GM19099 (cell line): ENCODE data around the gene GPRIN2.

Experiments used
- POLR2A ChIP-seq: IDR thresholded peaks from 3 replicates; pipeline ENCODE4 v1.6.1; 2011; ENCODE audit warnings: low read depth; ENCODE audit not compliant: insufficient read length; ENCODE audit errors: extremely low read depth

Gene GPRIN2

DNA sequence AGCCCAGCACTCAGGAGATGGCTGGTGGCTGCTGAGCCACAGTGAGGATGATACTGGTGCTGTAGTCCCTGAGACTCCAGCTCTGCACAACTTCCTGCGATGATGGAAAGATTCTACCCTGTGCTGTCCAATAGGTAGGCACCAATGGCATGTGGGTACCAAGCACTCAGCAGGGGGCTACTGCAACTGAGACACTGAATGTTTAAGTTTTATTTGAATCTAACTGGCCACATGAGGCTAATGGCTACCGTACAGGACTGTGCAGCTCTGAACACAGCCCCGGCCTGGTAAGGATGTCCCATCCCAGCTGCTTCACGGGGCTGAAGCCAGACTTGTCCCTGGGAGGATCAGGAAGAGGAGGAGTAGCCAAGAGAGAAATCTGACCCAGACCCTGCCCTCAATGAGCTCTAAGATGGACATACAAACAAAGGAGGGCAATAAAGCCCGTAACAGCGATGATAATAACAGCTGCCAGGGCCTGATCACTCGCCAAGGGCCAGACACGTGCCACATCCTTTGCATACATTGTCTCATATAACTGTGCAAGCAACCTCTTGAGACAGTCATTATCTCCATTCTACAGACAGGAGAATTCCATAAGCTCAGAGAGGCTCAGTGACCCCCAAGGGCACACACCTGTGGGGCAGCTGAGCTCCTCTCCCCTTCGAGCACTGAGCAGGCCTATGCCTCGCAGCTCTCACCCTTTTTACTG is 3.8 kb downstream of the GPRIN2 start:
- TF ChIP-seq POLR2A = no peak

DNA sequence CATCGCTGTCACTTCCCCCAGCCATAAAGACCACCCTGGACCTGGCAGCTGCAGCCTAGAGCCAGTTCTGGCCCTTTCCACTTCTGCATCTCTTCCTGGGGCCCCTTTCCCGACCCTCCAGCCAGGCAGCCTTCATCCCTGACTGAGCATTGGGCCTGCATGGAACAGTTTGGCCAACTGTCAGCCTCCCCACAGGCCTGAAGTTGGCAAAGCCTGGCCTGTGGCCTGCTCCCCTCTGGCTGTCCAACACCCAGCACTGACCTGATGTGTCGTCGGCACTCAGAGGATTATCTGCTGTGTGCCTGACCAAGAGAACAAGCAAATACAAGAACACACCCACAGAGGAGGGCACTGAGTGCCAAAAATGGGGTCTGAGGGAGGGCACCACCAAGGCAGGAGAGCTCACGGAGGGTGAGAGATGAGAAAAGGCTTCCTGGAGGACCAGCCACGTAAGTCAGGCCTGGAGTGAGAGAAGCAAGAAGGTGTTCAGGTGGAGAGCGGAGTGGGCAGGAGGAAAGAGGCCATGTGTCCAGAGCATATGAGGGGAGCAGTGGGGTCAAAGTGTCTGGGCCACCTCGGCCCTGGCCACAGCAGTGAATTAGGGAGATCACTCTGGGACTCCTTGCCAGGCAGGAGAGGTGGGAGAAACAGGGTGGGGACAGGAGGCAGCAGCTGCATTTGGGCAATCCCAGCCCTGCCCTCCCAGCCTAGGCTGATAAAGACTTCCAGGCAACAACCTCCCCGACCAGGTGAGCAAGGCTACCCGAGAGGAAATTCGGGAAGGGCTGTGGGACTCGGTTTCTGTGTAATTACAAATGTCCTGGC is 4.5 kb downstream of the GPRIN2 start:
- TF ChIP-seq POLR2A = no peak

DNA sequence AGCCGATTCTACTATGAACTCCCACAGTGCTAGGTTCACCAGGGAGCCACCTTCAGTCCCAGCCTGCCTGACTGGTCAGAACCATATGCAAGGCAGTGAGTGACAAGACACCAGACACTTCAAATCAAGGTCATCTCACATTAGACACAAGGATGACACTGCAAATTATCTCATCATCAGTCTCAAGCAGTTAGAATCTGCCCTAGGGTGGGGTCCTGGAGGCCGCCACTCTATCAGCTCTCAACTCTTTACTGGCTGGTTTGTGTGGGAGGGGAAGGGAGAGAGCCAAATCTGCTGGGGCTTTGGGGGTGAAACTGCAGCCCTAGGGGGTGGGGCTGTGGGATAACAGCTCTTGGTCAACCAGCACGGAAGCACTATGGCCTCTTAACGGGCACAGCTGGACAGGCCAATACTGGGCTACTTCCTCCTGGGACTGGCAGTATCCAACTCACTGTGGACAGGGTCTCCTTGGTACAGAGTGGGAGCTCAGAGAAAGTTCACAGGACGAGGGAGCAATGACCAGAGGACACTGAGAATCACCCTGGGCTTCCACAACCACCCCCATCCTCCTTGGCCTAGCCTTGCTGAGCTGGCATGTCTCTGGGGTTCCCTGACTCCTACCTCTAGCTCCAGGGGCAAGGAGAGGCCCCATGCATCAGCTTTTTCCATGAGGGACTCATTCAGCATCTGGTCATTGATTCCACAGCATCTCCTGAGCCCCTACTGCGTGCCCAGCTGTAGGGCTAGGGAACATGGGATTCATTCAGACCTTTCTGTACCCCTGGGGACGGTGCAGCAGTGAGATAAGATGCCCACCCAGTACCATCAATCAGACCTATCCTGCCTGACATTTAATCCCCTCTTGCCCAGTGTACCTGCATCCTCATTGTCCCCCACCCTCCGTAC is 5.4 kb downstream of the GPRIN2 start:
- TF ChIP-seq POLR2A = no peak

DNA sequence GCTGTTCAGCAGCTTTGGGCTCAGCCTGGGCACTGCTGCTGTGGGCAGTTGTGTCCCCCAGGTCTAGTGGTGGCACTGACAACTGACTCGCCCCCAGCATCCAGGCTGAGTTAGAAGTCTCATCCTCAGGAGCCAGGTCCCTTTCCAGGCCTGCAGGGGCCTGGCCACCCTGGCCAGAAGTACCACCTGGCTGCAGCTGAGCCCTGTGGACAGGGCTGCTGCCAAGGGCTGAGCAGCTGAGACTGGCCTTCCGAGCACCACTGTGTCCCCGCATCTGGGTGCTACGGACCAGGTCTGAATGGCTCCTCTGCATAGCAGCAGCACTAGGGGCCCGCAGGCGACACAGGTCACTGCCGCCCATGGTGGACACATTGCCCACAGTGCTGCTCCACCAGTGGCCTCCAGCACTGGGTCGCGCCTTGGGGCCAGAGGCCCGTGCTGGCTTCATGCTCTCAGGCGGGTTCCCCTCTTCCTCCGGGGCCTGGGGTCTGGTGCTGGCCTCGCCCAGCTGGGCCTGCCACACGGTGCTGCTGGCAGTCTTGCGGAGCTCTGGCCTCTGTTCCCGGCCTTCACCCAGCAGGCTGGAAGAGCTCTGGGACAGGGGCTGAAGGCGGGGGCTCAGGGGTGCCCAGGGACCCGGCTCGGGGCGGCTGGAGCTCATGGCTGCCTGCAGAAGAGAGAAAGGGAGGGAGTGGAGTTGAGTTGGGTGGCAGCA is 6.2 kb downstream of the GPRIN2 start:
- no peak for TF ChIP-seq POLR2A

DNA sequence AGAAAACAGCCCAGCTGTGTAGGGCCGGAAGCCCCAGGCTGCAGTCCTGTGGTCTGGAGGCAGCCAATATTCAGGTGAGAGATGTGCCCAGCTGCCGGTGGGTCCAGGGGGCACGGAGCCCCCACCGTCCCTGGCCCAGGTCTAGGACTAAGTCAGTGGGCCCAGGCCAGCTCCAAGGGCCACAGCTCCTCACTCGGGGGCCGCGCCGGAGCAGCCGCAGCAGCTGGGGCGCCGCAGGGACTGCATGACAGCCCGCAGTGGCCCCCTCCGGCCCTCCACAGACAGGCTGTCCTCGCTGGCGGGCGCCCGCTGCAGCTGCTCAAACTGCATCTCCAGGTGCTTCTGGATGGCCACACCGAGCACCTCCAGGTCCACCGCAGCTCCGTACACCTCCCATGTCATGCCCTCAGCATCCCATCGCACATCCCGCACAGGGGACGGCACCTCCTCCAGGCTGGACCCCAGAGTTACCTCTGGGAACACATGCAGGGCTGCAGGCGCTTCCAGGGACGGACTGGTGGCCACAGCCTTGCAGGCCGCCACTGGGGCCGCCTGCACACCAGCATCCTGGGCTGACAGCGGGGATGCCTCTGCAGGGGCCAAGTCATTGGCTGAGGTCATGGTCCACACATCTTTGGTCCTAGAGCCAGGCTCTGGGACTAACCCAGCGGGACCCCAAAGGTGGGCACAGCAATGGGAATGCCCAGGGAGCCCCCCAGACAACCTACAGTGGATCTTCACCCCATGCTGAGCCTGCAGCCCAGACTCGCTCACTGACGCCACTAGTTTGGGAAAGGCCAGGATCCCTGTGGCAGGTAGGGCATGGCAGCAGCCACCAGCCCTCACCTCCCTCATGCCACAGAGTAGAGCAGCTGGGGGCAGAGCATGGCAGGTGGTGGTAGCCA is 7.0 kb downstream of the GPRIN2 start:
- no peak for TF ChIP-seq POLR2A

DNA sequence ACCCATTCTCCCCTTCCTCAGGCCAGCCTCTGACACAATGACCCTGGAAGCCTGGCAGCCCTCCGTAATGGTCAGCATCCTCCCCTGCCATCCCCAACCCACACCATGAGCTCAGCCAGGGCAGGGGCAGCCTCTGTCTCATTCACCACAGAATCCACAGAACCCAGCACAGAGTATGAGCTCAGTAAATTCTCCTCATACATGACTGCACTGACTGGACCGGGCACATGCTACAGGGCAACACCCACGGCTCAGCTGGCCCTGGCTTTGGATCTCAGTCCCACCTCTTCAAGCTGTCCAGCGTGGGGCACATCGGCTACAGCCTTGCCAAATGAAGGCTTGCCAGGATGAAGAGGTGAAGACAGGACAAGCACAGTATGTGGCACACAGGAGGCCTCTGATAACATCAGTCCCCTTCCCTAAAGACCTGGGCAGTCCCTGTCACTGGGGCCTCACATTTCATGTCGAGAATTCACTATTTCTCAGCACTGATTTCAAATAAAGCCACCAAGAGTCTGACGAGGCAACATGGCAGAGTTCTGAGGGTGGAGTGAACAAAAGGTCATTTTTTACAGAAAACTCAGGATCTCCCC is 7.9 kb downstream of the GPRIN2 start:
- no peak for TF ChIP-seq POLR2A

DNA sequence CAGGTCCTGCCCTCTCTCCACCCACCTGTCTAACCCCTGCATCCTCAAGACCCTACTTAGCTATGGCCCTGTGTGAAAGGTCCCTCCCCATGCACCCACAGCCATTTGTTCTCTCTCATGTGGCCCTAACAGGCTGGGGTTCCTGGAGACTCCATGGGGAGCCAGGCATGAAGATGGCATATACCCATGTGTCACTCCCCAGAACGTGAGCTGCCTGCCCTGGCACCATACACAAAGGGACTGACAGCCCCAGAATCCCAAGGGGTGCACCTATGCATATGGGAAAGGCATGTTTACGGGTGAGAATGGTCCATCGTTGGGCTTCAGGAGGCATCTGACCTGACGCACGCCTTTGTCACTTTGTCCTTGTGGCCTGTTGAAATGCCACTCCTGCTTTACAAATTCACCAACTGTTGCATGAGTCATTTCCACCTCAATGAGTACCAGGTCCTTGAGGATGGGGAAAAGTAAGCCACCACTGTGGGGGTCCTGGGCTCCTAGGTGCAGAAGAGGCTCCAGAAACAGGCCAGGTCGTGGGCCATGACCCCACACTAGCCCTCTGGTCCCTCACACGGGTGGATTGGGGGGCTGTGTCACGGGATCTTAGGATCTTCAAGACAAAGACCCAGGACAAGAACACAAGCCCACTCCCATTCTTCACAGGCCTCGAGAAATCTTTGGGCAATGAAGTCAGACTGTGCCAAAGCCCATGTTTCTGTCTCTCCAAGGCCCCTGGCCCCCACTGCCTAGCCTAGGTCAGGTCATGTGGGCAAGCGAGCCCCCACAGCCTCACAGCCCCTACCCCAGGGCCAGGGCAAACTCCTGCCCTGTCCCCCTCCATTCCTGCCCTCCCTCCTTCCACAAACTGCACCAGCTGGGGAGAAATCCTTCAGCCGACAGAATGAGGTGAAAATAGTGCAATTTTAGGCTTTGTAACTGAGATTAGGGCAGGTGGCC is 8.6 kb downstream of the GPRIN2 start:
- TF ChIP-seq POLR2A = no peak

DNA sequence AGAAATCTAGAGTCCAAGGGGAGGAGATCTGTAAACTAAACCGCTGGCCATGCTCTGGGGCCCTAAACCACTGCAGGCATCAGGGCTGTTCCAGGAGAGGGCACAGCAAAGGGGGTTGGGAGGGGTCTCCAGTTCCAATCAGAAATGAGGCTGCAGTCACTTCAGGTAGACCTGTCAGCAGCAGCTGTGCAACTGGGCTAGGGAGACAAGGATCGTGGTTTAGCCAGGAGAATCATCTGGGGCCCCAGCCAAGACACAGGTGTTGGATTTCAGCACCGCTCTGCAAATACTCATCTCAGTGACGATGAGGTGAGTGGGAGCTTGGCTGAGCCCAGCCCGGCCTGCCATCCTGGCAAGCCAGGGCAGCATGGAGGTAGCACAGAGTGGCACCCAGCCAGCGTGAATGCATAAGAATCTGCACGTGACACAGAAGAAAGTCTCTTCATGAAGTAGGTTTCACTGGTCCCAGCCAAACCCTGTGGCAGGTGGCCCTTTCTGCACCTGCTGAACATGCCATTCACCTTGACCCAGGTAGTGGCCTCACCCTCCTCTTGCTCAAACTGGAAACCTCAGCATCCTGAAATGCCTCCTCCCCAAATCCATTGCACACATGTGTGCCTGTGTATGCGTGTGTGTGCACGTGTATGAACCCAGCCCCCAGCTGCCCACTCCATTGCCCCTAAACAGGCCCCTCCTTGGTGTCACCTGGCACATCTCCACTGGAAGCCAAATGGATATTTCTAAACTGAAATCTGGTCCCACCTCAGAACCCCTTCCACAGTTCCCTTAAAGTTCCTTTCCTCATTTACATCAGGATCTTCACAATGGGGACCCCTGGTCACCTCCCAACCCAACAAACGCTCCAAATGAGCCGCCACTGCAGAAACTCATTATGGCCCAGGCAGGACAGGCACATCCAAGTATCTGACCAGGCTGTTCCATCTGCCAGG is 9.6 kb downstream of the GPRIN2 start:
- TF ChIP-seq POLR2A = no peak

DNA sequence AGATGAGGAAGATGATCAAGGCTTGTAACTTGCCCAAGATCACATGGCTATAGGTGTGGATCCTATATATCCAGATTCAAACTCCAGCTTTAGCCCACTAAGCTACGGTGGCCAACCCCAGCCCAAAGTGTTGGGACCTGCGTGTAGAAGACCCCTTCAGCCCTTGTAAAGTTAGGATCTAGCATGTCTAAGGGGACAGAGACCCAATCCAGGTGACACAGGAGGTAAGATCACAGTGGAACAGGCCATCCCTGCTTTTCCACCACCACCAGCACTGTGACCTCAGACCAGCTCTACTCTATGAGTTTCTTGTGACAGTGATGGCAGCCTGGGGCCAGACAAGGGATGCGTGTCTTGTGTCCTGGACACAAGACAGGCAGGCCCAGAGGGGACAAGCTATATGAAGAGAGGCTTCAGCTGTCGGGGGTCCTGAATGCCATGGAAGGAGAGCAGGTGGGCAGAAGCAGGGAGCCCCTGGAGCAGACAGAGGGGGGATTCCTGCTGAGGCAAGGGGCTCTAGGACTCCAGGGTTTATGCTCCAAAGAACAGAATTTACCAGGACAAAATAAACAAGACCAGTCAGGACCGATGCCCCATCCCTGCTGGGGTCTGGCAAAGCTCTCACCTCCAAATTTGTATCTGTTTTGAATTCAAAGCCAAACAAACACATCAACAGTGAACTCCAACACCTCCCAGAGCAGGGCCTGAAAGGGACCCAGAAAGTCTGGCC is 10.4 kb downstream of the GPRIN2 start:
- no peak for TF ChIP-seq POLR2A

DNA sequence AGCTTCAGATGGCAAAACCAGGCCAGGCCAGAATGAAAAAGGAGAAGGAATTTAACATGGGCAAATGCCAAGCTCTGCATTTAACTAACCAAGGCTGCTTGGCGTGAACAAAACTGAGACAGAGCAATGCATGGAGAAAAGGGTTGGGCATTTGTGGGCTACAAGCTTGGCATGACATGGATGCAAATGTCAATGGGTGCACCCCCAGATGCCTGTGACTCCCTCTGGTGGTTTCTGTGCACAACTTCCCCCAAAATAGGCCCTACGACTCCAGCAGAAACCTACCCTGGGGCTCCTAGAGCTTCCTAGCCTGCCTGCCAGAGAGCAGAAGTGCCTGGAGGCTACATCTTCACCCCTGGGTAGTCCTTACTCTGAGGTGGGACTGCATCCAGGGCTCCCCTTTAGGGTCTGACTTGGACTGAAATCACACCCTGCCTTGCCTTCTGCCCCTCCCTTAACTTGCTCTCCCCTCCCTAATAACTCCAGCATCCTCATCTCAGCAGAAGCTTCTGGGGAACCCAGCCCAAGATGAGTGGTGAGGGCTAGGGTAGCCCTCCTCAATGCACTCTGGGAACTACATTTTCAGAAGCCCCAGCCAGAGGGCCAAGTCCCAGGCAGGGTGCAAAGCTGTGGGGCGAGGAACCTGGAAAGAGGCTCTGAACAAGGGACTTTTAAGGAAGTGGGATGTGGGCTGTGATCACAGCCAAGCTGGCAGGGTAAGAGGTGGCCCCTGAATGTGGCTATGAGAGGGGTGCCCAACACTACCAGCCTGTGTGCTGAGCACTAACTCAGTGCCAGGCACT is 11.3 kb downstream of the GPRIN2 start:
- no peak for TF ChIP-seq POLR2A
